ENCODE data around the gene IL1RAP. TPM values are rescaled to one million over a fixed set of nuclear protein-coding genes. Genes with fewer than 3 reads are reported as not detected.

IL1RAP gene
- total and polyA plus RNA-seq, 12 donors, result 2.1 to 11.9 (median 7.6) TPM

- H3K27ac ChIP-seq, result peak overlapping the region in 3 of 10 donors; percentile 6 to 26 (median 11)
- no peaks in the 10 kb centered on the region for H3K27me3 ChIP-seq
- DNase-seq, result no peak
Measured at GRCh38 chr3:190586631-190587011, 72.7 kb downstream of the IL1RAP start.

GRCh38 chr3:190588570-190588969 lies 74.7 kb downstream of the IL1RAP start:
- TF ChIP-seq CTCF (IDR thresholded peaks at IDR 0.05), result no peak
- peaks cover 0 to 51% (median 19%) of the 10 kb centered on the region in 9 donors for H3K4me1 ChIP-seq
- H3K27ac ChIP-seq, result peak overlapping the region in 1 of 10 donors; percentile 11
- intact Hi-C loops (cut with DNase I), result no loop called here
- ATAC-seq (no peak), DNase-seq (no peak)
- no peak overlapping the region for H3K4me3 ChIP-seq
- no peaks in the 10 kb centered on the region for H3K27me3 ChIP-seq
- 67 to 75% methylated on average over 2 of the region's 2 CpGs for WGBS, 2 donors
- no peaks in the 10 kb centered on the region for H3K36me3 ChIP-seq
- no peaks in the 10 kb centered on the region for H3K9me3 ChIP-seq

More at GRCh38 chr3:190586631-190587011, 72.7 kb downstream of the IL1RAP start:
- Histone ChIP-seq H3K36me3 (no peaks in the 10 kb centered on the region), H3K9me3 (no peaks in the 10 kb centered on the region), H3K4me1 (peaks cover 0 to 51% (median 14%) of the 10 kb centered on the region in 9 donors), H3K4me3 (no peak overlapping the region)
- TF ChIP-seq CTCF (IDR thresholded peaks at IDR 0.05), result no peak
- intact Hi-C loops (cut with DNase I), result no loop called here
- 56 to 64% methylated on average over 4 of the region's 4 CpGs for WGBS, 2 donors
- ATAC-seq, result peak in 5 of 8 donors; percentile 8 to 65 (median 47)

GRCh38 chr3:190589326-190589725 lies 75.4 kb downstream of the IL1RAP start:
- Histone ChIP-seq H3K4me3 (no peak overlapping the region), H3K27ac (no peak overlapping the region), H3K4me1 (peaks cover 0 to 49% (median 19%) of the 10 kb centered on the region in 9 donors), H3K9me3 (no peaks in the 10 kb centered on the region), H3K27me3 (no peaks in the 10 kb centered on the region), H3K36me3 (no peaks in the 10 kb centered on the region)
- 79% methylated on average over 7 of the region's 7 CpGs for WGBS, 2 donors
- intact Hi-C loops (cut with DNase I), result no loop called here
- ATAC-seq (no peak), DNase-seq (no peak)
- TF ChIP-seq CTCF (IDR thresholded peaks at IDR 0.05), result no peak

- Histone ChIP-seq H3K9me3 (no peaks in the 10 kb centered on the region), H3K4me1 (peaks cover 0 to 32% (median 16%) of the 10 kb centered on the region in 9 donors), H3K4me3 (no peak overlapping the region), H3K27ac (no peak overlapping the region), H3K36me3 (no peaks in the 10 kb centered on the region), H3K27me3 (no peaks in the 10 kb centered on the region)
- 60 to 62% methylated on average over 6 of the region's 6 CpGs for WGBS, 2 donors
- DNase-seq (no peak), ATAC-seq (no peak)
- intact Hi-C loops (cut with DNase I), result loop anchor here in 1 of 10 donors (10.0 kb wide), 1 partner anchor 76 kb away; the partner anchor contains the start of gene IL1RAP
- TF ChIP-seq CTCF (IDR thresholded peaks at IDR 0.05), result no peak
Measured at GRCh38 chr3:190591080-190591479, 77.2 kb downstream of the IL1RAP start.

Measured in heart right ventricle (tissue), 16 donors.